NCI-H2107 (cell line): Measurements from ENCODE around the gene AIMP2.
A peak's percentile ranks its signal among the peaks of the same experiment; 100 is the strongest.
"Not testable (repeated sequence)": the region's sequence is repeated elsewhere in the genome, so short reads cannot be mapped to it uniquely, and the experiment has no call there.

Experiments
- DNase-seq: peaks from one replicate; lab custom pipeline; 2025; lab: John Stamatoyannopoulos, UW

AIMP2 gene

GRCh38 chr7:6026011-6026819, 17.1 kb downstream of the AIMP2 start:
- peak; percentile 33 for DNase-seq

- no peak for DNase-seq
Observed at GRCh38 chr7:6026820-6027311, 17.8 kb downstream of the AIMP2 start.

DNA sequence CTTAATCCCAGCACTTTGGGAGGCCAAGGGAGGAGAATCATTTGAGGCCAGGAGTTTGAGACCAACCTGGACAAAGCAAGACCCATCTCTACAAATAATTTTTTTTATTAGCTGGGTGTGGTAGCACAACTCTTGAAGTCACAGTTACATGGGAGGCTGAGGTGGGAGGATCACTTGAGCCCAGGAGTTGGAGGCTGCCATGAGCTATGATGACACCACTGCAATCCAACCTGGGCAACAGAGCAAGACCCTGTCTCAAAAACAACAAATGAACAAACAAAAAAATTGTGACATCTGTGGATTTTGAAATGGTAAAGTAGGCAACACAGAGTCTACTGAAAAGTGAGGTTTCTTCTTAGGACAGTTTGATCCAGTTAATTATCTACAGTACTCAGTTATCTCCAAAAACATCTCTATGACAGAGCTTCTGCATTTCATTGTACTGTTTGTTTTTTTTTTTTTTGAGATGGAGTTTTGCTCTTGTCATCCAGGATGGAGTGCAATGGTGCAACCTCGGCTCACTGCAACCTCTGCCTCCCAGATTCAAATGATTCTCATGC, 18.8 kb downstream of the AIMP2 start:
- no peak for DNase-seq

DNA sequence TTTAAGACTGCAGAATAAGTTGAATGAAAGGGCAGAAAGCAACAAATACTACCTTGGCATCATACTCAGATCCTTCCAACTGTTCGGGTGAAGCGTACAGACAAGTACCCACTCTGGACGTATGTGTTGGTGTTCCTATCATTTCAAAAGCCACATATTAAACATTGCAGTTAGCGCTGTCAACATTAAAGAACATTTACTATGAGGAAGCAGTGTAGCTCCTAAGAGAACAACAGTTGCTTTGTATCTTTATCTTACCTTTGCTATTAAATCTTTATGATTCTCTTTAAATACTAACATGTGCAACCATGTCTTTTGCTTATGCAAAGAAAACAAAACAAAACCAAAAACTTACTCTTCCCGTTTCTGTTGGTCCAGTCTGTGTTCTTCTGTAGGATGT, 19.5 kb downstream of the AIMP2 start:
- DNase-seq, result no peak

DNA sequence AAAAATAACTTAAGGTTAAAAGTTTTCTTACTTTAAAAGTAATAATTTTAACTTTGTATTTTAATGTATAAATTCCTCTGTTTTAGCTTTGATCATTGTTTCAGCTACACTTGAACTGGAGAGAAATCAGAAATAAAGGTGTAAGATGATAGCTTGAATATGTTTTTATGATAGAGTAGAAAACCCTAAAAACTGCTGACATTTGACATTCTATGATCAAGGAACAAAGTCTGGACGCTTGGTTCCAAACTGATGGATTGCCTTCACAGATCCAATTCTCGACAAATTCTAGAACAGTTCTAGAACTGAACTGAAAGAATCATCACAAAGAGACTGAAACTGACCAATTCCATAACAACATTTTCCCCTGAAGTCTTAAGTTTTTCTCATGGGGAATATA, 21.9 kb downstream of the AIMP2 start, which contains the start of gene ANKRD61:
Gene ANKRD61 (plus strand): TSS at position 389 of the 400 bp plus-strand sequence. CDS start 0 bp downstream, at position 389.
- no peak for DNase-seq

- no peak for DNase-seq
Observed at GRCh38 chr7:6031567-6031966, 22.5 kb downstream of the AIMP2 start.

GRCh38 chr7:6032167-6032566, 23.1 kb downstream of the AIMP2 start:
- DNase-seq, result no peak

GRCh38 chr7:6032641-6033040, 23.6 kb downstream of the AIMP2 start:
- no peak for DNase-seq

GRCh38 chr7:6035165-6035564, 26.1 kb downstream of the AIMP2 start:
- no peak for DNase-seq

DNA sequence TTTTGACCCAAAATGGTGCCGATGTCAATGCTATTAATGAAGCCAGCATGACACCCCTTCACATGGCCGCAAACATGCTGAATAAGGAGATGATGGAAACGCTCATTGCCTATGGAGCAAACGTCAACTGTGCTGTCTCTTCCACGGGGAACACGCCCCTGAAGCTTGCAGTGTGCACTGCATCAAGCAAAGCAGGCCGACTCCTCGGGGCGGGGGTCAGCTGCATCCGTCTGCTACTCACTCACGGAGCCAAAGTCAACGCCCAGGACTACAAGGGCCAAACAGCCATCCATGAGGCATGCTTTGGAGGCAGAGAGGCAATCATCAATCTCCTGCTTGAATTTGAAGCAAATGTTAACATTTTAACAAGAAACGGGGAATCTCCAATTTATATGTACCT, 26.6 kb downstream of the AIMP2 start:
- no peak for DNase-seq

DNA sequence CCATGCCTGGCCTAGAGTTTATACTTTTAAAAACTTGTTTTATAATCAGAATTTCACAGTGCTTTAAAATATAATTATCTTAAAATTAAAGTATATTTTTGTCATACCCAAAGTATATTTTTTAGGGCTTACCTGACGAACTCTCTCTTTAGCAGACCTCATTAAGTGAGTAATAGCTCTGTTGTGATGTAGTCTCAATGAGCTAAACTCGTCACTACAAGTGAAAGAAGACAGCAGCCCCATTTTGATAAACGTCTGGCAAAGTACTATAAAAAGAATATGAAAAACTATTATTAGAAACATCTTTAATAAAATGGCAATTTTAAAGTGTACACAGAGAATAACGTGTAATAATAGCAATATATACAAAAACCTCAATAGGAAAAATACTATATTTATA, 40.7 kb downstream of the AIMP2 start:
- no peak for DNase-seq

DNA sequence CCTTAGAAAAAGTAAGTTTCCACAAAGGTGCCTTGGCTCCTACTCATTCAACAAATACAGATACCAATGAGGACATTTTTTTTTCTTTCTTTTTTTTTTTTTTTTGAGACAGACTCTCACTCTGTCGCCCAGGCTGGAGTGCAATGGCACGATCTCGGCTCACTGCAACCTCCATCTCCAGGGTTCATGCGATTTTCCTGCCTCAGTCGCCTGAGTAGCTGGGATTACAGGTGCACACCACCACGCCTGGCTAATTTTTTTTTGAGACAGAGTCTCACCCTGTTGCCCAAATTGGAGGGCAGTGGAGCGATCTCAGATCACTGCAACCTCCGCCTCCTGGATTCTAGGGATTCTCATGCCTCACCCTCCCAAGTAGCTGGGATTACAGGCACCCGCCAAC, 42.1 kb downstream of the AIMP2 start:
- DNase-seq, result not testable (repeated sequence)

DNA sequence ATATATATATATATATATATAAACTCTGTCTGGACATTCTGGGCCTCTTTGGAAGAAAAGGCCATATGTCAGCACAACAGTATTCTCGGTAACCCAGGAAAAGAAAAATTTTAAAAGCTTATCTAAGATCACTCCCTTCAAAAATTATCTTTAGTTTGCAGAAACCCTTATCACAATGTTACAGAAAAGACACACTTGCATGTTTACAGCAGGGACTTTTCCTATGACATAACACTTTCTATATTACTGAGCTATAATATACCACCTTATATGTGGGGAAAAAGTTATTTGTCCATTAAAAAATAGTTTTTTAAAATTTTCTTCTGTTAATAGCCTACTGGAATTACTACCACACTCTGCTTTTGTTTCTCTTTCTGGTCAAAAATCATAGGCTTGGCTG, 47.5 kb downstream of the AIMP2 start:
- DNase-seq, result no peak

DNA sequence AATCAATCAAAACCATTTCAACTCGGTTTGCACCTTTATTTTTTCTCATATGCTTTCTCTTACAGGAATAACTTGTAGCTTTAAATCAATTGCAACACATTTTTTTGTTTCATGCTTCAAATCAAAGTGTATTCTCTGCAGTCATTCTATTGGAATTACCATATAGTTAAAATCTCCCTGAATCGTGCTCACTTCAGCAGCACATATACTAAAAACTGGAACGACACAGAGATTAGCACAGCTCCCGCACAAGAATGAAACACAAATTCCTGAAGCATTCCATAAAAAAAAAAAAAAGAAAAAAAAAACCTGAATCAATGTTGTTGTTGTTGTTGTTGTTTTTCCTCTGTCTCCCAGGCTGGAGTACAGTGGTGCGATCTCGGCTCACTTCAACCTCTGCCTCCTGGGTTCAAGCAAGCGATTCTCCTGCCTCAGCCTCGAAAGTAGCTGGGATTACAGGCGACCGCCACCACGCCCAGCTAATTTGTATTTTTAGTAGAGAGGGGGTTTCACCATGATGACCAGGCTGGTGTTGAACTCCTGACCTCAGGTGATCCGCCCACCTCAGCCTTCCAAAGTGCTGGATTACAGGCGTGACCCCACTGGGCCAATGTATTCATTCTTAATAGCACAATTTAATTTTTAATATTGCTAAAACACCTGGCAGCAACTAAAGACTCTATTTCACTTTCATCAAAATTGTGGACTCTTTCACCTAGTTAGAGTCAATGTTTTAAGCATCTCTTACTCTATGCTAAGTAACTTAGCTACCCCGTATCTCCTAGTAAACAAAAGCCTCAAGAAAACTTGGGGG, 48.5 kb downstream of the AIMP2 start:
- DNase-seq, result no peak

- DNase-seq, result not testable (repeated sequence)
Observed at GRCh38 chr7:6059941-6060340, 50.9 kb downstream of the AIMP2 start.

- no peak for DNase-seq
Observed at GRCh38 chr7:6071406-6071805, 62.3 kb downstream of the AIMP2 start.
